DMS53 treated with DMSO at 0.1 percent for 48 hours (cell line): ENCODE data around the gene HSPB6.

ENCODE experiments used
- DNase-seq: peaks from one replicate; lab custom pipeline; 2025; ENCODE audit not compliant: unreplicated experiment; lab: John Stamatoyannopoulos, UW

Gene HSPB6

GRCh38 chr19:35717665-35718344, 39.0 kb downstream of the HSPB6 start, which contains the start of gene KMT2B:
Gene KMT2B (plus strand): TSS chr19:35718003. CDS start chr19:35718019, 16 bp downstream.
- peak; percentile 97 for DNase-seq

- peak; percentile 95 for DNase-seq
Measured at GRCh38 chr19:35716801-35717664, 39.8 kb downstream of the HSPB6 start.

GRCh38 chr19:35715981-35716800, 40.6 kb downstream of the HSPB6 start:
- DNase-seq: no peak

DNA sequence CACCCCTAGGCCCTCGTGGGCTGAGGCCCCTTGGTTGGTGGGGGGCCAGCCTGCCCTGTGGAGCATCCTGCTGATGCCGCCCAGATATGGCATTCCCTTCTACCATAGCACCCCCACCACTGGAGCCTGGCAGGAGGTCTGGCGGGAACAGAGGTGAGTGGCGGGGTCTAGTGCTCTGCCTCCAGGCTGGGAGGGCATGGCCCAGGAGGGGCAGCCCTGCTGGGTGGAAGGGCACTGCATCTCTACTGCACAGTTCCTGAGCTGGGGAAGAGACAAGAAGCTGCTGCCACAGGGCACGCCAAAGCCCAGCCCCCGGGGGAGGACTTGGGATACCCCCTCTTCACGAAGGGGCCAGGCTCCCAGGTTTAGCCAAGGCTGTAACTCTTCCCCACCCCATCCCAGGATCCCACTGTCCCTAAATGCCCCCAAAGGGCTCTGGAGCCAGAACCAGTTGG, 41.4 kb downstream of the HSPB6 start:
- DNase-seq: no peak

DNA sequence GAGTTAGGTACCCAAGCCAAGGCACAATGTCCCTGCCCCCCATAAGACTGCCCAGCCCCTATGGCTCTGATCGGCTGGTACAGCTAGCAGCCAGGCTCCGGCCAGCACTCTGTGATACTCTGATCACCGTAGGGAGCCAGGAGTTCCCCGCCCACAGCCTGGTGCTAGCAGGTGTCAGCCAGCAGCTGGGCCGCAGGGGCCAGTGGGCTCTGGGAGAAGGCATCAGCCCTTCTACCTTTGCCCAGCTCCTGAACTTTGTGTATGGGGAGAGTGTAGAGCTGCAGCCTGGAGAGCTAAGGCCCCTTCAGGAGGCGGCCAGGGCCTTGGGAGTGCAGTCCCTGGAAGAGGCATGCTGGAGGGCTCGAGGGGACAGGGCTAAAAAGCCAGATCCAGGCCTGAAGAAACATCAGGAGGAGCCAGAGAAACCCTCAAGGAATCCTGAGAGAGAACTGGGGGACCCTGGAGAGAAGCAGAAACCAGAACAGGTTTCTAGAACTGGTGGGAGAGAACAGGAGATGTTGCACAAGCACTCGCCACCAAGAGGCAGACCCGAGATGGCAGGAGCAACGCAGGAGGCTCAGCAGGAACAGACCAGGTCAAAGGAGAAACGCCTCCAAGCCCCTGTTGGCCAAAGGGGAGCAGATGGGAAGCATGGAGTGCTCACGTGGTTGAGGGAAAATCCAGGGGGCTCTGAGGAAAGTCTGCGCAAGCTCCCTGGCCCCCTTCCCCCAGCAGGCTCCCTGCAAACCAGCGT, 42.1 kb downstream of the HSPB6 start:
- DNase-seq: no peak

- no peak for DNase-seq
Measured at GRCh38 chr19:35713904-35714495, 42.8 kb downstream of the HSPB6 start.

DNA sequence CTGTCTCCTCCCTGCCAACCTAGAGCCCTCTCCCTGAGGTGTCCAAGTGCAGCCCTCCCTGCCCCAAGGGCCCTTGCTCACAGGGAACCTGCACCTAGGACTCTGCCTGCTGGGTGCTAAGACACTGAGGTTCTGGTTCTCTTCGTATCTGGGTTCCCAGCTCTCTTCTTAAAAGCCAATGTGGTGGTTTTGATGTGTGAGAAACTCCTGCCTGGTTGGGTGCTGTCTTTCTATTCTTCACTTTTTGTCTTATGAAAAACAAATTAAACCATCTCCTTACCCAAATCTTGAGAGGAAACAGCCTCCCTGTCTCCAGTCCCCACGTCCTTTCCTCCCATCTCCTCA, 43.4 kb downstream of the HSPB6 start:
- no peak for DNase-seq

- DNase-seq: no peak
Measured at GRCh38 chr19:35712567-35713505, 44.0 kb downstream of the HSPB6 start.

DNA sequence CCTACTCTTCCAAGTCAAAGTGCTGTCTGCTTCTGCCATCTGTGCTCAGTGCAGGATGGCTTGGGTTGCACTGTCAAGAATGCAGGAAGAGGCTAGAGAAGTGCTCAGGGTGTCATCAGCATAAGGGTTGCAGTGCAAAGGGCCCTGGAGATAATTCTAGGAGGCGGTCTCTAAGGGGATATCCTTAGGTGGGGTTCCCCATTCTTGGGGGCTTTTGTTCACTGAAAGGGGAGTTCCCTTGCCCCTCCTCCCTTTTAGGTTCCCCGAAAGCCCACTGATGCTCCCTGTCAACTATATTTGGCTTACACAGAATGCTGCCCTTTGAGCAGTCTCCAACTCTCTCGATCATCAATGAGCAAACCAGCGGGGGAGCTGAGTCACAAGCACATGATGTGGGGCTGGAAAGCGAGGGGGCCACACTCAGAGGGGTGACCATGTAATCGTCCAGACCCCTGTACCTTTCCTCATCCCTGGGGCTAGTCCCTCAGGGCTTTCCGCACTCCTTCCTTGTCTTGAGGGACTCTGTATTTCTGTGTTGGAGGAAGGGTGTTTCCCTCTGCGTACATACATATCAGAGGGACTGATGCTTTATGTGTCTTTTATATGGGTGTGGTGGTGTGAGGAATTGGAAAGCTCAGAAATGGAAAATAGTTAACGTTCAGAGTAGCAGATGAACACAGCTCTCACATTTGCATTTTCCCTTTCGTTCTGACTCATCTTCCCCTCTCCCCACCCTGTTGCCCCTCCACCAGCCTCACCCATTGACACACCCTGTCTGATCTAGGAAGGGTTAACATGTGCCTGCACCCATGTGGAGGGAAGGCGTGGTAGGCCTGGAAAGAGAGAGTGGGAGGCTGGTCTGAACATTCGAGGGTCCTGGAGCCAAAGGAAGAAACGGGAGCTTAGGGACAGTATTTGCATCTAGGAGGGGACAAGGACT, 45.8 kb downstream of the HSPB6 start:
- DNase-seq: no peak

- peak; percentile 4 for DNase-seq
Measured at GRCh38 chr19:35708391-35708790, 48.4 kb downstream of the HSPB6 start.
